ENCODE measurements around the gene TUG1. TPM values are rescaled to one million over a fixed set of nuclear protein-coding genes. Genes with fewer than 3 reads are reported as not detected.

Gene TUG1
- total RNA-seq, 1 donor from 2014 or later, result 74.7 TPM

GRCh38 chr22:30946354-30946753 lies 22.7 kb upstream of the TUG1 start:
- Mint-ChIP-seq H3K36me3 (ENCODE audit: low read depth) (peaks cover 45% of the 10 kb centered on the region), H3K27me3 (ENCODE audit: low read depth) (no peaks in the 10 kb centered on the region), H3K4me1 (ENCODE audit: low read depth) (peaks cover 8% of the 10 kb centered on the region), H3K4me3 (ENCODE audit: unreplicated experiment) (no peak overlapping the region), H3K9me3 (ENCODE audit: low read depth) (no peaks in the 10 kb centered on the region), H3K27ac (ENCODE audit: unreplicated experiment) (no peak overlapping the region)
- no peak for TF ChIP-seq CTCF (IDR thresholded peaks at IDR 0.05)
- no peak for DNase-seq (ENCODE audit: low spot score)

- H3K9me3 Mint-ChIP-seq (ENCODE audit: low read depth), result no peaks in the 10 kb centered on the region
- H3K4me1 Mint-ChIP-seq (ENCODE audit: low read depth), result peaks cover 8% of the 10 kb centered on the region
- H3K4me3 Mint-ChIP-seq (ENCODE audit: unreplicated experiment), result no peak overlapping the region
- DNase-seq (ENCODE audit: low spot score), result no peak
- H3K27me3 Mint-ChIP-seq (ENCODE audit: low read depth), result no peaks in the 10 kb centered on the region
- peaks cover 40% of the 10 kb centered on the region for H3K36me3 Mint-ChIP-seq (ENCODE audit: low read depth)
- H3K27ac Mint-ChIP-seq (ENCODE audit: unreplicated experiment), result no peak overlapping the region
- no peak for TF ChIP-seq CTCF (IDR thresholded peaks at IDR 0.05)
Measured at GRCh38 chr22:30947173-30947815, 21.8 kb upstream of the TUG1 start.

- H3K27me3 Mint-ChIP-seq (ENCODE audit: low read depth), result no peaks in the 10 kb centered on the region
- H3K4me3 Mint-ChIP-seq (ENCODE audit: unreplicated experiment), result no peak overlapping the region
- peaks cover 40% of the 10 kb centered on the region for H3K36me3 Mint-ChIP-seq (ENCODE audit: low read depth)
- H3K4me1 Mint-ChIP-seq (ENCODE audit: low read depth), result peaks cover 10% of the 10 kb centered on the region
- DNase-seq (ENCODE audit: low spot score), result no peak
- H3K9me3 Mint-ChIP-seq (ENCODE audit: low read depth), result no peaks in the 10 kb centered on the region
- peak; percentile 83 for TF ChIP-seq CTCF (IDR thresholded peaks at IDR 0.05)
- H3K27ac Mint-ChIP-seq (ENCODE audit: unreplicated experiment), result no peak overlapping the region
Measured at GRCh38 chr22:30947816-30948454, 21.1 kb upstream of the TUG1 start.

GRCh38 chr22:30948930-30949342 lies 20.1 kb upstream of the TUG1 start:
- Mint-ChIP-seq H3K9me3 (ENCODE audit: low read depth) (no peaks in the 10 kb centered on the region), H3K36me3 (ENCODE audit: low read depth) (peaks cover 38% of the 10 kb centered on the region), H3K4me1 (ENCODE audit: low read depth) (peaks cover 18% of the 10 kb centered on the region), H3K4me3 (ENCODE audit: unreplicated experiment) (no peak overlapping the region), H3K27ac (ENCODE audit: unreplicated experiment) (peak overlapping the region; percentile 29), H3K27me3 (ENCODE audit: low read depth) (no peaks in the 10 kb centered on the region)
- no peak for TF ChIP-seq CTCF (IDR thresholded peaks at IDR 0.05)
- DNase-seq (ENCODE audit: low spot score), result no peak

GRCh38 chr22:30949934-30950660 lies 19.0 kb upstream of the TUG1 start:
- Mint-ChIP-seq H3K4me1 (ENCODE audit: low read depth) (peaks cover 18% of the 10 kb centered on the region), H3K9me3 (ENCODE audit: low read depth) (no peaks in the 10 kb centered on the region), H3K27ac (ENCODE audit: unreplicated experiment) (no peak overlapping the region), H3K36me3 (ENCODE audit: low read depth) (peaks cover 31% of the 10 kb centered on the region), H3K4me3 (ENCODE audit: unreplicated experiment) (no peak overlapping the region), H3K27me3 (ENCODE audit: low read depth) (no peaks in the 10 kb centered on the region)
- DNase-seq (ENCODE audit: low spot score), result no peak
- TF ChIP-seq CTCF (IDR thresholded peaks at IDR 0.05), result peak; percentile 31
